ENCODE results near the gene PIK3CB. TPM values are rescaled to one million over a fixed set of nuclear protein-coding genes. Genes with fewer than 3 reads are reported as not detected.

The PIK3CB gene
- total RNA-seq, 1 donor from 2014 or later: 26.1 TPM

Other genes with a start within 250 kb of the PIK3CB start
- gene CEP70, start 240.7 kb downstream of the PIK3CB start, total RNA-seq: 22.0 TPM
- 3.5 TPM for gene FAIM, start 226.2 kb downstream of the PIK3CB start, total RNA-seq
- gene FOXL2, start 112.2 kb upstream of the PIK3CB start, total RNA-seq: 0.11 TPM
- gene FOXL2NB, start 112.3 kb upstream of the PIK3CB start, total RNA-seq: not detected
- not detected for gene PRR23A, start 171.3 kb upstream of the PIK3CB start, total RNA-seq
- gene PRR23B, start 186.0 kb upstream of the PIK3CB start, total RNA-seq: not detected
- not detected for gene PRR23C, start 210.0 kb upstream of the PIK3CB start, total RNA-seq

Data from cardiac septum (tissue), 1 donor.